Measurements from ENCODE around the gene FREY1. TPM values are rescaled to one million over a fixed set of nuclear protein-coding genes. Genes with fewer than 3 reads are reported as not detected.

Gene FREY1
- total RNA-seq, 2 experiments from 2014 or later, result 5.7 to 6.0 TPM

DNA sequence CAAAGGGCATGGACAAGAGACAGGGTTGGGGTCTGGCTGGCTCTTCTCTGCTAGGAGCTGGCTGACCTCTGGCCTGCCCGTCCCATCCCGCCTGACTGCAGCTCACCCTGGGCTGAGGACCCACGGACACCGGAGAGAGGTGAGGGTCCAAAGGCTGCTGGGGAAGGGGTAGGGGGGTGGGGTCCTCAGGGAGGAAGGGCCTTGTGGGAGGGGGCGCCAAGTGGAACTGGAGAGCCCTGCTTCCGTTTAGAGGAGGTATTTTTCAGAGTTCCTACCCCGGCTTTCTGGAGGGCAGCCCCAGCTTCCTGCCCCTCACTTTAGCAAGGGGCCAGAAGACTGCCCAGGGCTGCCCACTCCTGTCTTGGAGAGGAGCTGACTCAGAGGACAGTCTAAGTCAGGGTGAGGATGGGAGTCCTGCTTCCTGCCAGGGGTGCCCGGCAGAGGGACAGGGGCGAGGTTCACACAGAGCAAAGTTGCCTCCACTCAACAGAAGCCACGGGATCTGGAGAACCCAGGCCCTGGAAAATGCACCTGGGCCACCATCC, 22.5 kb upstream of the FREY1 start:
- Mint-ChIP-seq H3K9me3 (no peaks in the 10 kb centered on the region), H3K4me1 (ENCODE audit: low read depth) (peaks cover 25% of the 10 kb centered on the region), H3K27me3 (no peaks in the 10 kb centered on the region), H3K36me3 (ENCODE audit: low read depth) (peaks cover 28% of the 10 kb centered on the region), H3K27ac (peak overlapping the region; percentile 82), H3K4me3 (no peak overlapping the region)
- ATAC-seq (ENCODE audit: poor library complexity) (peak; percentile 28), DNase-seq (no peak)
- TF ChIP-seq, protein P1, sequence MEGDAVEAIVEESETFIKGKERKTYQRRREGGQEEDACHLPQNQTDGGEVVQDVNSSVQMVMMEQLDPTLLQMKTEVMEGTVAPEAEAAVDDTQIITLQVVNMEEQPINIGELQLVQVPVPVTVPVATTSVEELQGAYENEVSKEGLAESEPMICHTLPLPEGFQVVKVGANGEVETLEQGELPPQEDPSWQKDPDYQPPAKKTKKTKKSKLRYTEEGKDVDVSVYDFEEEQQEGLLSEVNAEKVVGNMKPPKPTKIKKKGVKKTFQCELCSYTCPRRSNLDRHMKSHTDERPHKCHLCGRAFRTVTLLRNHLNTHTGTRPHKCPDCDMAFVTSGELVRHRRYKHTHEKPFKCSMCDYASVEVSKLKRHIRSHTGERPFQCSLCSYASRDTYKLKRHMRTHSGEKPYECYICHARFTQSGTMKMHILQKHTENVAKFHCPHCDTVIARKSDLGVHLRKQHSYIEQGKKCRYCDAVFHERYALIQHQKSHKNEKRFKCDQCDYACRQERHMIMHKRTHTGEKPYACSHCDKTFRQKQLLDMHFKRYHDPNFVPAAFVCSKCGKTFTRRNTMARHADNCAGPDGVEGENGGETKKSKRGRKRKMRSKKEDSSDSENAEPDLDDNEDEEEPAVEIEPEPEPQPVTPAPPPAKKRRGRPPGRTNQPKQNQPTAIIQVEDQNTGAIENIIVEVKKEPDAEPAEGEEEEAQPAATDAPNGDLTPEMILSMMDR (IDR thresholded peaks at IDR 0.05), result no peak
- Histone ChIP-seq H3K27ac (ENCODE audit: low read depth in 1 of 2, low read length in 2 of 2) (peak overlapping the region in 1 of 2 donors; percentile 68), H3K27me3 (ENCODE audit: control insufficient read depth in 1 of 2, insufficient read depth in 2 of 2, low read length in 2 of 2) (no peaks in the 10 kb centered on the region), H3K4me1 (ENCODE audit: insufficient read depth, low read length) (peaks cover 46% of the 10 kb centered on the region), H3K9me3 (ENCODE audit: control insufficient read depth in 1 of 2, insufficient read depth in 1 of 2, low read length in 2 of 2) (no peaks in the 10 kb centered on the region), H3K36me3 (ENCODE audit: insufficient read depth, low read length) (peaks cover 22% of the 10 kb centered on the region), H3K4me3 (ENCODE audit: low read length) (peak overlapping the region; percentile 7)
- CTCF ChIA-PET, result no interaction called here
- POLR2A ChIA-PET, result interaction anchor here (0.6 to 2.6 kb wide), 2 partner anchors 12 to 53 kb away, joined by 3 to 22 read pairs; partner anchors contain the start of gene PEX16
- intact Hi-C loops (cut with DNase I, micrococcal nuclease), result no loop called here

DNA sequence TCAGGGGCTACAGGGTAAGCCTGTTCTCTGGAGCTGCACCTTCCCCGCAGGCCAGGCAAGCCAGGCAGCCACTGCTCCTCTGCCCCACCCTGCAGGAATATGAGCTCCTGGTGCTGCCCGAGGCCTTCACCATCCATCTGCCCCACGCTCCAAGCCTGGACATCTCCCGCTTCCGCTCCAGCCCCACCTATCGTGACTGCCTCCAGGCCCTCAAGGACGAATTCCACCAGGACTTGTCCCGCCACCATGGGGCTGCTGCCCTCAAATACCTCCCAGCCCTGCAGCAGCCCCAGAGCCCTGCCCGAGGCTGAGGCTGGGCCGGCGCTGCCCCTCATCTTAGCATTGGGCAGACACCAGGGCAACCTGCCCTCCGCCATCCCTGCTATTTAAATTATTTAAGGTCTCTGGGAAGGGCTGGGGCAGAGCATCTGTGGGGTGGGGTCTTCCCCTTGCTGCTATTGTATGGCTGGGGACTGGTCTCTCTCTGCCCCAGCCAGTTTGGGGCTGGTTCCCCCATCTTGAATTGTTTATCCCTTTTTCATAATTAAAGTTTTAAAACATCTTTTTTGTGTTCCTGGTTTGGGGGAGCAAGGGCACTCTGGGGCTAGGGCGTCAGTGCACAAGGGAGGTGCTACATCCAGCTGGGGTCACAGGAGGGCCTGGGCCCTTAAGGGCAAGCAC, 21.6 kb upstream of the FREY1 start:
- no peaks in the 10 kb centered on the region for H3K9me3 Mint-ChIP-seq
- peak in 1 of 14 experiments; percentile 17 for DNase-seq
- peaks cover 19% of the 10 kb centered on the region for H3K36me3 Mint-ChIP-seq (ENCODE audit: low read depth)
- peaks cover 50% of the 10 kb centered on the region for H3K4me1 ChIP-seq (ENCODE audit: insufficient read depth, low read length)
- no peak overlapping the region for H3K4me3 ChIP-seq (ENCODE audit: low read length)
- ChIA-PET POLR2A (interaction anchor here (2.6 kb wide), 1 partner anchor 11 kb away, joined by 22 read pairs; the partner anchor contains the start of gene PEX16), CTCF (no interaction called here)
- peaks cover 25% of the 10 kb centered on the region for H3K4me1 Mint-ChIP-seq (ENCODE audit: low read depth)
- no peak for ATAC-seq (ENCODE audit: poor library complexity)
- TF ChIP-seq, protein P1 (IDR thresholded peaks at IDR 0.05), result no peak
- H3K27me3 Mint-ChIP-seq, result peaks cover 5% of the 10 kb centered on the region
- intact Hi-C loops (cut with DNase I, micrococcal nuclease), result no loop called here
- H3K27me3 ChIP-seq (ENCODE audit: control insufficient read depth in 1 of 2, insufficient read depth in 2 of 2, low read length in 2 of 2), result no peaks in the 10 kb centered on the region
- H3K9me3 ChIP-seq (ENCODE audit: control insufficient read depth in 1 of 2, insufficient read depth in 1 of 2, low read length in 2 of 2), result no peaks in the 10 kb centered on the region
- no peak overlapping the region for H3K4me3 Mint-ChIP-seq
- no peak overlapping the region for H3K27ac ChIP-seq (ENCODE audit: low read depth in 1 of 2, low read length in 2 of 2)
- H3K27ac Mint-ChIP-seq, result no peak overlapping the region
- peaks cover 14% of the 10 kb centered on the region for H3K36me3 ChIP-seq (ENCODE audit: insufficient read depth, low read length)

DNA sequence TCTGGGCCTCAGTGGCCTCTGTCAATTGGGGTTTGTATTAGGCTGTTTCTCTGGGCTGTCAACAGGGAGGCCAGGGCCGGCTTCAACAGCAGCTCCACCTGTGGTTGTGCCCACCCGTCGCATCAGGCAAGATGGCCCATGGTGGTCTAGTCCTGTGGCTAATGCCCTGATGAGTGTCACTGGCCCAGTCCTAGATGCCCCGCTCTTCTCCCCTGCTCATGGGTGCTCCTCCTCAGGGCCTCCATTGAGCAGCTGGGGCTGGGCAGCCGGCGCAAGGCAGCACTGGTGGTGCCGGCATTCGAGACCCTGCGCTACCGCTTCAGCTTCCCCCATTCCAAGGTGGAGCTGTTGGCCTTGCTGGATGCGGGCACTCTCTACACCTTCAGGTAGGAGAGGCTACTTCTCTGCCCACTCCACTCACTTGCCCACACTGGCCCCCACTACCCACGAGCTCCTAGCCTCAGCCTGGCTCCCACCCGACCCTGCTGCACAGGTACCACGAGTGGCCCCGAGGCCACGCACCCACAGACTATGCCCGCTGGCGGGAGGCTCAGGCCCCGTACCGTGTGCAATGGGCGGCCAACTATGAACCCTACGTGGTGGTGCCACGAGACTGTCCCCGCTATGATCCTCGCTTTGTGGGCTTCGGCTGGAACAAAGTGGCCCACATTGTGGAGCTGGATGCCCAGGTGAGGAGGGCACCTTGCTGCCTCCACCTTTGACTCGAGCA, 20.8 kb upstream of the FREY1 start:
- peak in 1 of 14 experiments; percentile 24 for DNase-seq
- TF ChIP-seq, protein P1 (IDR thresholded peaks at IDR 0.05), result no peak
- POLR2A ChIA-PET, result interaction anchor here (2.0 kb wide), 1 partner anchor 10 kb away, joined by 11 read pairs; the partner anchor contains the start of gene PEX16
- Histone ChIP-seq H3K27ac (ENCODE audit: low read depth in 1 of 2, low read length in 2 of 2) (no peak overlapping the region), H3K4me3 (ENCODE audit: low read length) (no peak overlapping the region), H3K27me3 (ENCODE audit: control insufficient read depth in 1 of 2, insufficient read depth in 2 of 2, low read length in 2 of 2) (peaks cover 0 to 4% of the 10 kb centered on the region in 2 experiments), H3K9me3 (ENCODE audit: control insufficient read depth in 1 of 2, insufficient read depth in 1 of 2, low read length in 2 of 2) (no peaks in the 10 kb centered on the region), H3K4me1 (ENCODE audit: insufficient read depth, low read length) (peaks cover 56% of the 10 kb centered on the region), H3K36me3 (ENCODE audit: insufficient read depth, low read length) (peaks cover 9% of the 10 kb centered on the region)
- CTCF ChIA-PET, result no interaction called here
- Mint-ChIP-seq H3K27me3 (peaks cover 9% of the 10 kb centered on the region), H3K4me3 (peak overlapping the region; percentile 38), H3K4me1 (ENCODE audit: low read depth) (peaks cover 30% of the 10 kb centered on the region), H3K27ac (peak overlapping the region; percentile 33), H3K36me3 (ENCODE audit: low read depth) (peaks cover 13% of the 10 kb centered on the region), H3K9me3 (no peaks in the 10 kb centered on the region)
- intact Hi-C loops (cut with DNase I, micrococcal nuclease), result no loop called here
- ATAC-seq (ENCODE audit: poor library complexity), result no peak

Measured in CD4-positive, alpha-beta T cell (primary cell).